Measurements from ENCODE around the gene TCF25. TPM values are rescaled to one million over a fixed set of nuclear protein-coding genes. Genes with fewer than 3 reads are reported as not detected.

Gene TCF25
- polyA plus RNA-seq, 1 donor (not counting 4 experiments of a cell fraction or from before 2014, with no cell fraction given) = 103 TPM

DNA sequence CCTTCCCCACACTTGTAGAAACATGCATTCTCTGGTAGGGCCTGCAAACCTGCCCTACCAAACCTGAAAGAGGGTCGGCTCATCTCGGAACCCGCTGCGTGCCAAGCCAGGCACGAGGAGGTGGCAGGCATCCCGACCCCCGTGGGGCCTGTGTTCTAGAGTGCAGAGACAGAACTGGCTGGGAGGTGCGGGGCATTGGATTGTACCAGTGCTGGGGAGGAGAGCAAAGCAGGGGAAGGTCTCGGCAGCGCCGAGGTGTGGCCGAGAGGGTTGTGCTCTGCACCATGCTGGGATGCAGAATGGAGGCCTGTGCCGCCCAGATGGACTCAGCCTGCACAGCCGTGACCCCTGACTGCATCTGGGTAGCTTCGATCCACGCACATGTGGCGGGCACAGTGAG is 27.5 kb downstream of the TCF25 start:
- no peak for TF ChIP-seq CTCF (optimal IDR thresholded peaks at IDR 0.05 in 1 of 3, IDR thresholded peaks at IDR 0.05 in 1 of 3, conservative IDR thresholded peaks at IDR 0.05 in 1 of 3; ENCODE audit: extremely low read depth in 1 of 3, insufficient read depth in 2 of 3, low read length in 3 of 3)
- Histone ChIP-seq H3K9me1 (ENCODE audit: control insufficient read depth, extremely low read depth, insufficient read depth, low read length) (no peaks in the 10 kb centered on the region), H3K27me3 (ENCODE audit: control insufficient read depth, extremely low read depth, insufficient read depth, low read length) (no peaks in the 10 kb centered on the region), H3K9me3 (ENCODE audit: control insufficient read depth, low read depth, low read length) (no peaks in the 10 kb centered on the region), H3K4me3 (ENCODE audit: control insufficient read depth in 2 of 3, extremely low read depth in 1 of 3, insufficient read depth in 2 of 3, low read depth in 1 of 3, low read length in 3 of 3) (no peak overlapping the region), H3K27ac (ENCODE audit: control insufficient read depth, insufficient read depth, low read length) (no peak overlapping the region), H3K4me2 (ENCODE audit: control insufficient read depth, extremely low read depth, insufficient read depth, low read depth, low read length) (no peak overlapping the region), H2AFZ (ENCODE audit: control insufficient read depth, low read length) (no peak overlapping the region), H3K36me3 (ENCODE audit: control insufficient read depth in 2 of 2, extremely low read depth in 1 of 2, insufficient read depth in 2 of 2, low read length in 2 of 2) (peaks cover 39 to 51% of the 10 kb centered on the region in 2 experiments), H4K20me1 (ENCODE audit: control insufficient read depth, extremely low read depth, insufficient read depth, low read length) (peaks cover 4% of the 10 kb centered on the region), H3K9ac (ENCODE audit: control insufficient read depth, extremely low read depth, insufficient read depth, low read length) (no peak overlapping the region), H3K4me1 (ENCODE audit: control insufficient read depth, extremely low read depth, insufficient read depth, low read length) (no peaks in the 10 kb centered on the region), H3K79me2 (ENCODE audit: control insufficient read depth, insufficient read depth, low read length) (no peaks in the 10 kb centered on the region)
- dilution Hi-C loops (cut with MboI; ENCODE audit: extremely low pct_ligation_motif_present, low sequenced_read_pairs) = no loop called here
- no peak for FAIRE-seq
- no peak for DNase-seq (ENCODE audit: low read depth, low spot score)

GRCh38 chr16:89902980-89903379 is 29.6 kb downstream of the TCF25 start:
- dilution Hi-C loops (cut with MboI; ENCODE audit: extremely low pct_ligation_motif_present, low sequenced_read_pairs) = no loop called here
- Histone ChIP-seq H3K4me1 (ENCODE audit: control insufficient read depth, extremely low read depth, insufficient read depth, low read length) (no peaks in the 10 kb centered on the region), H3K9me1 (ENCODE audit: control insufficient read depth, extremely low read depth, insufficient read depth, low read length) (no peaks in the 10 kb centered on the region), H3K27ac (ENCODE audit: control insufficient read depth, insufficient read depth, low read length) (no peak overlapping the region), H3K9ac (ENCODE audit: control insufficient read depth, extremely low read depth, insufficient read depth, low read length) (no peak overlapping the region), H4K20me1 (ENCODE audit: control insufficient read depth, extremely low read depth, insufficient read depth, low read length) (peaks cover 4% of the 10 kb centered on the region), H3K27me3 (ENCODE audit: control insufficient read depth, extremely low read depth, insufficient read depth, low read length) (no peaks in the 10 kb centered on the region), H3K36me3 (ENCODE audit: control insufficient read depth in 2 of 2, extremely low read depth in 1 of 2, insufficient read depth in 2 of 2, low read length in 2 of 2) (peaks cover 30 to 47% of the 10 kb centered on the region in 2 experiments), H3K9me3 (ENCODE audit: control insufficient read depth, low read depth, low read length) (no peaks in the 10 kb centered on the region), H3K79me2 (ENCODE audit: control insufficient read depth, insufficient read depth, low read length) (no peaks in the 10 kb centered on the region), H3K4me2 (ENCODE audit: control insufficient read depth, extremely low read depth, insufficient read depth, low read depth, low read length) (no peak overlapping the region), H2AFZ (ENCODE audit: control insufficient read depth, low read length) (no peak overlapping the region), H3K4me3 (ENCODE audit: control insufficient read depth in 2 of 3, extremely low read depth in 1 of 3, insufficient read depth in 2 of 3, low read depth in 1 of 3, low read length in 3 of 3) (no peak overlapping the region)
- no peak for DNase-seq (ENCODE audit: low read depth, low spot score)
- no peak for FAIRE-seq
- TF ChIP-seq EZH2 (IDR thresholded peaks at IDR 0.05; ENCODE audit: low read length) (no peak), CTCF (optimal IDR thresholded peaks at IDR 0.05 in 1 of 3, IDR thresholded peaks at IDR 0.05 in 1 of 3, conservative IDR thresholded peaks at IDR 0.05 in 1 of 3; ENCODE audit: extremely low read depth in 1 of 3, insufficient read depth in 2 of 3, low read length in 3 of 3) (no peak)
